Measurements from ENCODE around the gene IFT81.

Gene IFT81

GRCh38 chr12:110165540-110166159 is 41.5 kb downstream of the IFT81 start:
- TF ChIP-seq, protein P1, sequence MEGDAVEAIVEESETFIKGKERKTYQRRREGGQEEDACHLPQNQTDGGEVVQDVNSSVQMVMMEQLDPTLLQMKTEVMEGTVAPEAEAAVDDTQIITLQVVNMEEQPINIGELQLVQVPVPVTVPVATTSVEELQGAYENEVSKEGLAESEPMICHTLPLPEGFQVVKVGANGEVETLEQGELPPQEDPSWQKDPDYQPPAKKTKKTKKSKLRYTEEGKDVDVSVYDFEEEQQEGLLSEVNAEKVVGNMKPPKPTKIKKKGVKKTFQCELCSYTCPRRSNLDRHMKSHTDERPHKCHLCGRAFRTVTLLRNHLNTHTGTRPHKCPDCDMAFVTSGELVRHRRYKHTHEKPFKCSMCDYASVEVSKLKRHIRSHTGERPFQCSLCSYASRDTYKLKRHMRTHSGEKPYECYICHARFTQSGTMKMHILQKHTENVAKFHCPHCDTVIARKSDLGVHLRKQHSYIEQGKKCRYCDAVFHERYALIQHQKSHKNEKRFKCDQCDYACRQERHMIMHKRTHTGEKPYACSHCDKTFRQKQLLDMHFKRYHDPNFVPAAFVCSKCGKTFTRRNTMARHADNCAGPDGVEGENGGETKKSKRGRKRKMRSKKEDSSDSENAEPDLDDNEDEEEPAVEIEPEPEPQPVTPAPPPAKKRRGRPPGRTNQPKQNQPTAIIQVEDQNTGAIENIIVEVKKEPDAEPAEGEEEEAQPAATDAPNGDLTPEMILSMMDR (IDR thresholded peaks at IDR 0.05; ENCODE audit: insufficient read depth, low read depth, low read length, missing control alignments): no peak
- peak; percentile 63 for DNase-seq (ENCODE audit: low read depth)
- H3K4me3 ChIP-seq (ENCODE audit: low read depth, low read length): peak overlapping the region; percentile 12; the same call in 1 of the 2 replicates

- DNase-seq (ENCODE audit: low read depth): no peak
- H3K4me3 ChIP-seq (ENCODE audit: low read depth, low read length): no peak overlapping the region
- TF ChIP-seq, protein P1 (IDR thresholded peaks at IDR 0.05; ENCODE audit: insufficient read depth, low read depth, low read length, missing control alignments): no peak
Observed at GRCh38 chr12:110168732-110169455, 44.7 kb downstream of the IFT81 start.

DNA sequence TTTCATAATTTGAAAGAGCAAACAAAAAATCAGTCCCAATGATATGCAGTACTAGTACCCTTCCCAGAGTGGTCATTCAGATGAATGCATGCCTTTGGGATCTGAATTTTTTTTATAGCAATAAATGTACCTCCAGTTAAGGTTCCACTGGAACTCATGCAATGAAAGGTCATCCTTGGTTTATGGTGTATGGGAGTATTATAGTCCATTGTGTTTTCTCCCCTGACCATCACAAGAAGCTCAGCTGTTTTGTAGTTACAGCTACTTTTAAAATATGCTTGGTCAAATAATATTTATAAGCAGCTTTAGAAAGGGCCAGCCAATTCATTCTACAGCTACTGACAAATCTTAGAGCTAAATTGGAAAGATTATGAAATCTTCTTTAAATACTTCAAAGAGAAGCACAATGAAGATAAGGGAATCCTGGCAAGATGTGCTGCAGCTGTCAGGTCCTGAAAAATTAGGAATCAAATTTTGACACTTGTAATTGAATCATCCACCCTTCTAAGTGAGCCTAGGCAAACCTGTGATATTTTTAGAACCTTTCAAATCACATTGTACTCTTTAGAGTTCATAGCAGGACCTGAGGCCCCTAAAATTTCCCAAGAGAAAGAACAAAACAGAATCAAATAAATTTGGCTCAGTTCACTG is 46.5 kb downstream of the IFT81 start:
- no peak for DNase-seq (ENCODE audit: low read depth)
- H3K4me3 ChIP-seq (ENCODE audit: low read depth, low read length): no peak overlapping the region
- TF ChIP-seq, protein P1 (IDR thresholded peaks at IDR 0.05; ENCODE audit: insufficient read depth, low read depth, low read length, missing control alignments): no peak

- H3K4me3 ChIP-seq (ENCODE audit: low read depth, low read length): no peak overlapping the region
- no peak for DNase-seq (ENCODE audit: low read depth)
- TF ChIP-seq, protein P1 (IDR thresholded peaks at IDR 0.05; ENCODE audit: insufficient read depth, low read depth, low read length, missing control alignments): no peak
Observed at GRCh38 chr12:110171186-110171538, 47.0 kb downstream of the IFT81 start.

DNA sequence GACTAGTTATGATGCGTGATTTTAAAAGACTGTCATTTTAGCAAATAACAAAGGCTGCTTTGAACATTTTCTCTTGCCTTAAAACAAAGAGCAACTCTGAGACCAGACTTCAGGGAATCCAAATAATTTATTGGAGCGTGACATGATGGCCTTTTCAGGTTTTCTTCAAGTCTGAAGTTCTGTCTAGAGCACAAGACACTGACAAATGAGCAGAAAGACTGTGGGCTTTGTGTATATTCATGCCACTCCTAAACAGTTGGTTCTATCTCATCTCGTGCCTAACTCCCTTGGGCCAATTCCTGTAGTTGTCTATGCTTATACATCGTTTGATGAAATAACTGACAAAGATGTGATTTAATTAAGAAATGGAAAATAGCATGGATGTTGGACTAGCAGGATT is 47.5 kb downstream of the IFT81 start:
- TF ChIP-seq, protein P1 (IDR thresholded peaks at IDR 0.05; ENCODE audit: insufficient read depth, low read depth, low read length, missing control alignments): no peak
- H3K4me3 ChIP-seq (ENCODE audit: low read depth, low read length): no peak overlapping the region
- no peak for DNase-seq (ENCODE audit: low read depth)

DNA sequence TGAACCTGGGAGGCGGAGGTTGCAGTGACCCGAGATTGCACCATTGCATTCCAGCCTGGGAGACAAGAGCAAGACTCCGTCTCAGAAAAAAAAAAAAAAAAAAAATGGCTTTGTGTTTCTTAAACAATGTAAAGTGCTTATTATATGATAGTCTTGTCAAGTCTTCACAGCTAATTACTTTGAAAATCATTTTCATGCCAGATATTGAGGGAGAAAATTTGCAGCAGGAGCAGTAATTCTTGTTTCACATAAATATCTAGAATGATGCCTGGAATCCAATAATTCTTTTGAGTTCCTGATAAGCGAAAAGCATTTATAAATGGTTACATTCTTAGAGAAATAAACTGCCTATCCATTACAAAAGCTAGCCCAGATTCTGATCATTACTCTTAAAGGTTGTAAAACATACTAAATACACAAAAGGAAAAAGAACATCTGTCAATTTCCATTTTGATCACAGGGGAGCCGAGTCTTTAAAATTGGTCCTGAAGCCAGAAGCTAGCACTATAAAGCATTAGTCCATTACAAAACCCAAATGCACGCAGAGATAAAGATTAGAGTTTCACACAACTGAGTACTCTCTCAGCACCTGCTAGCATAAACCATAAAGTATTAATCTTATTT is 50.3 kb downstream of the IFT81 start:
- TF ChIP-seq, protein P1 (IDR thresholded peaks at IDR 0.05; ENCODE audit: insufficient read depth, low read depth, low read length, missing control alignments): no peak
- H3K4me3 ChIP-seq (ENCODE audit: low read depth, low read length): no peak overlapping the region
- no peak for DNase-seq (ENCODE audit: low read depth)
